AG09309 (cell line): ENCODE data around the gene BRMS1L.

Experiments
- DNase-seq: peaks from one replicate; pipeline ENCODE4 v3.0.0-alpha.2; 2010; ENCODE audit warnings: low read depth
- H3K4me3 ChIP-seq: 2 replicates; pipeline ENCODE4 v1.5.1; 2011; ENCODE audit warnings: mild to moderate bottlenecking, low read depth, low read length, moderate library complexity; ENCODE audit not compliant: control insufficient read depth
- CTCF ChIP-seq: IDR thresholded peaks from 2 replicates; pipeline ENCODE4 v1.5.1; 2011; ENCODE audit warnings: mild to moderate bottlenecking, low read depth, low read length, inconsistent platforms; ENCODE audit not compliant: insufficient read depth, control insufficient read depth; ENCODE audit errors: missing control alignments

BRMS1L gene

GRCh38 chr14:35797796-35798195 is 28.3 kb upstream of the BRMS1L start:
- TF ChIP-seq CTCF: no peak
- H3K4me3 ChIP-seq: no peak overlapping the region
- DNase-seq: no peak

GRCh38 chr14:35806006-35806907 is 19.9 kb upstream of the BRMS1L start:
- no peak for DNase-seq
- H3K4me3 ChIP-seq: no peak overlapping the region

GRCh38 chr14:35807131-35807961 is 18.8 kb upstream of the BRMS1L start:
- TF ChIP-seq CTCF: no peak
- DNase-seq: no peak

More at GRCh38 chr14:35806006-35806907, 19.9 kb upstream of the BRMS1L start:
- no peak for TF ChIP-seq CTCF

GRCh38 chr14:35808076-35808637 is 18.0 kb upstream of the BRMS1L start:
- H3K4me3 ChIP-seq: peak overlapping the region; percentile 56
- no peak for TF ChIP-seq CTCF
- no peak for DNase-seq

More at GRCh38 chr14:35807131-35807961, 18.8 kb upstream of the BRMS1L start:
- H3K4me3 ChIP-seq: no peak overlapping the region

GRCh38 chr14:35808638-35809563 is 17.2 kb upstream of the BRMS1L start, which contains the start of gene RALGAPA1:
Gene RALGAPA1 (minus strand): TSS chr14:35809295. CDS start chr14:35808835, 460 bp downstream.
- peak; percentile 45 for TF ChIP-seq CTCF
- DNase-seq: peak; percentile 95
- peak within 1 kb of the TSS; percentile 56 for H3K4me3 ChIP-seq
